T-helper 1 cell treated with Interleukin-12 subunit alpha and Interleukin-12 subunit beta and Interleukin-4 antibody, amounts not matched to agents 30 μg/mL and 1 μg/mL, for 36 hours (primary cell): ENCODE measurements around the gene CTIF.
A peak's percentile ranks its signal among the peaks of the same experiment; 100 is the strongest.

Experiments
- H3K27ac Mint-ChIP-seq: one replicate; pipeline ENCODE4 v1.8.0; 2021; ENCODE audit warnings: mild to moderate bottlenecking, mixed read lengths
- H3K27me3 Mint-ChIP-seq: one replicate; pipeline ENCODE4 v1.8.0; 2021; ENCODE audit warnings: low read depth, mixed read lengths
- H3K36me3 Mint-ChIP-seq: one replicate; pipeline ENCODE4 v1.8.0; 2021; ENCODE audit warnings: low read depth, mixed read lengths
- H3K4me1 Mint-ChIP-seq: one replicate; pipeline ENCODE4 v1.8.0; 2021; ENCODE audit warnings: low read depth, mixed read lengths
- H3K4me3 Mint-ChIP-seq: one replicate; pipeline ENCODE4 v1.8.0; 2021; ENCODE audit warnings: mild to moderate bottlenecking, moderate library complexity, mixed read lengths
- H3K9me3 Mint-ChIP-seq: one replicate; pipeline ENCODE4 v1.8.0; 2021; ENCODE audit warnings: mixed read lengths

CTIF gene

GRCh38 chr18:48781163-48781987 is 242.5 kb downstream of the CTIF start:
- Mint-ChIP-seq H3K27ac (no peak overlapping the region), H3K4me3 (no peak overlapping the region), H3K27me3 (no peaks in the 10 kb centered on the region), H3K36me3 (no peaks in the 10 kb centered on the region), H3K4me1 (peaks cover 22% of the 10 kb centered on the region), H3K9me3 (no peaks in the 10 kb centered on the region)

- Mint-ChIP-seq H3K9me3 (no peaks in the 10 kb centered on the region), H3K27me3 (no peaks in the 10 kb centered on the region), H3K4me3 (no peak overlapping the region), H3K36me3 (no peaks in the 10 kb centered on the region), H3K27ac (no peak overlapping the region), H3K4me1 (peaks cover 23% of the 10 kb centered on the region)
These were observed 243.1 kb downstream of the CTIF start for GRCh38 chr18:48781988-48782363.

DNA sequence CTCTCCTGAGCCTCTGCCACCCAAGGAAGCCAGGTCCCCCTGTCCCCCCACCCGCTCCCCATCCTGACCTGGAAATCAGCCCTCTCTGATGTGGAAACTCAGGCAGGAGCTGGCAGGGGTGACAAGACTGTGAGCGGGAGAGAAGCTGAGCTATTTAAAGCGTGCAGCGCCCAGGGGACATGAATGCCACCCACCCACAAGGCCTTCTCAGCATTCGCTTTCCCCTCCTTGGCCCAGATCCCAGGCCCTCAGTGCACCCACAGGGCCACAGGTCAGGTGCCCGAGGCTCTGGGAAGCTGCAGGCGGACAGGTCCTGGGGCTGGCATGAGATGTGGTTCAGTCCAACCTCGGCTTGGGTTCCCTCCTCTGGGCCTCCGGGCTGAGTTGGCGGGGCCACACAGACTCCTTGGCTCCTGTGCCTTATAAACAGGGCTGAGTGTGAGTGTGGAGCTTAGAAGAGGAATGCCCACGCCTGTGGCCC is 243.6 kb downstream of the CTIF start:
- no peaks in the 10 kb centered on the region for H3K9me3 Mint-ChIP-seq
- H3K36me3 Mint-ChIP-seq = no peaks in the 10 kb centered on the region
- no peak overlapping the region for H3K4me3 Mint-ChIP-seq
- H3K27me3 Mint-ChIP-seq = no peaks in the 10 kb centered on the region
- peaks cover 21% of the 10 kb centered on the region for H3K4me1 Mint-ChIP-seq
- no peak overlapping the region for H3K27ac Mint-ChIP-seq

DNA sequence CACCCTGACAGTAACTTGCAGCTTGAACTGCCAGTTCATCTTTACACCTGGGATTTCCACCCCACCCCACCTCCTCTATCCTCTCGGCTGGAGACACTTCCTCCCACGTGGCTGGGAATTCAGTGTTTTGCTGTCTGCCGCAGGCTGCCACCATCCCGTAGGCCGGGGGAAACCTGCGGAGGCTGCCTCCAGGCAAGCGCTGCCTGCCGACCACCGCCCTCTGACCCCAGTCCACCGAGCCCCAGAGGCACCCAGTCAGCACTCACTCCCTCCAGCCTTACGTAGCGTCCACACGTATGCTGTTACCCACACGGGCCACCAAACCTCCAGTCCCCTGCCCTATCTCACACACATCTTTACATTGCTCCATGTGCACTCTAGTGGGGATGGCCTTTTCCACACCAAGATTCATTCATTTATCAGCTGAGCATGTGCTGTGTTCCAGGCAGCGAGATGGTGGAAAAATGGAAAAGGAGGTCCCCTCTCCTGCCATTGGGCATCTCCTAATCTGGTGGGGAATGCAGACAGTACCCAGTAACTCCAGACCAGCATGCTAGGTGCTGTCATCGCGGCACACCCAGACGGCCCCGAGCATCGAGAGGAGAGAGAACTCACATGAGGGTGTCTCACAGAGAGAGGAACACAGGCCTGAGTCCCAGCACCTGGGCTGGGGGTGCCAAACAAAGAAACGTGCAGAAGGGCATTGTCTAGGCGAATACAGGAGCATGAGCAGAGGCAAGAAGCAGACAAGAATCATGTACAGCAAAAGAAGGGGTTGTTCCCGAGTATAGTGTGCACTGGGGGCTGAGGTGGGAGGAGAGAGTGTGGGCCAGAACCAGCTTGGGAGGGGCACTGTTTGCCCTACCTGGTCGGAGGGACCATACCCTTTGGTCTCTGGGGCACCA is 245.0 kb downstream of the CTIF start:
- peaks cover 17% of the 10 kb centered on the region for H3K4me1 Mint-ChIP-seq
- no peaks in the 10 kb centered on the region for H3K27me3 Mint-ChIP-seq
- H3K27ac Mint-ChIP-seq = no peak overlapping the region
- H3K9me3 Mint-ChIP-seq = no peaks in the 10 kb centered on the region
- no peak overlapping the region for H3K4me3 Mint-ChIP-seq
- no peaks in the 10 kb centered on the region for H3K36me3 Mint-ChIP-seq

- Mint-ChIP-seq H3K4me1 (peaks cover 17% of the 10 kb centered on the region), H3K36me3 (no peaks in the 10 kb centered on the region), H3K27me3 (no peaks in the 10 kb centered on the region), H3K9me3 (no peaks in the 10 kb centered on the region), H3K27ac (no peak overlapping the region), H3K4me3 (no peak overlapping the region)
These were observed 245.8 kb downstream of the CTIF start for GRCh38 chr18:48784656-48785055.

DNA sequence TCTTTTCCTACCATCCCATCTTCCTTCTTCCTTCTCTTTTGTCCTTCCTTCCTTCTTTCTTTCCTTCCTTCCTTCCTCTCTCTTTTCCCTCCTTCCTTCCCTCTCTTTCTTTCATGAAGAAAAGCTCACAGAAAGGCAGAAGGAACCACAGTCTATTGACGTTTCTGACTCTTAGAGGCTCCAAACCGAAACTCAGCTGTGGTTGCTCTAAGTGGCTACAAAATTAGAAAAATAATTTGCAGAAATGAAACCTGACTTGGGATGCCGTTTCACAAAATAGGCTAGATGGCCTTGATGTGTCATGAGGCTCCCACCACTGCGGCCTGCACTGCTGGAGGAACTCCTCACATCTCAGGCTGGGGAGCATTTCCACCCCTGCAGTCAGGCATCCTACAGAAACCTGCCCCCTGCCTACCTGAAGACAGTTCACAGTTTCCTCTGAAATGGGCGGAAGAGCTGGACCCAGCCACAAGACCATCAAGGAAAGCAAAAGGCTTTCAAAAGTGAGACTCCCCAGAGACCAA is 246.3 kb downstream of the CTIF start:
- H3K4me1 Mint-ChIP-seq = peaks cover 15% of the 10 kb centered on the region
- no peak overlapping the region for H3K4me3 Mint-ChIP-seq
- no peaks in the 10 kb centered on the region for H3K27me3 Mint-ChIP-seq
- H3K36me3 Mint-ChIP-seq = no peaks in the 10 kb centered on the region
- no peaks in the 10 kb centered on the region for H3K9me3 Mint-ChIP-seq
- peak overlapping the region; percentile 67 for H3K27ac Mint-ChIP-seq

GRCh38 chr18:48785736-48786454 is 247.1 kb downstream of the CTIF start:
- no peak overlapping the region for H3K27ac Mint-ChIP-seq

DNA sequence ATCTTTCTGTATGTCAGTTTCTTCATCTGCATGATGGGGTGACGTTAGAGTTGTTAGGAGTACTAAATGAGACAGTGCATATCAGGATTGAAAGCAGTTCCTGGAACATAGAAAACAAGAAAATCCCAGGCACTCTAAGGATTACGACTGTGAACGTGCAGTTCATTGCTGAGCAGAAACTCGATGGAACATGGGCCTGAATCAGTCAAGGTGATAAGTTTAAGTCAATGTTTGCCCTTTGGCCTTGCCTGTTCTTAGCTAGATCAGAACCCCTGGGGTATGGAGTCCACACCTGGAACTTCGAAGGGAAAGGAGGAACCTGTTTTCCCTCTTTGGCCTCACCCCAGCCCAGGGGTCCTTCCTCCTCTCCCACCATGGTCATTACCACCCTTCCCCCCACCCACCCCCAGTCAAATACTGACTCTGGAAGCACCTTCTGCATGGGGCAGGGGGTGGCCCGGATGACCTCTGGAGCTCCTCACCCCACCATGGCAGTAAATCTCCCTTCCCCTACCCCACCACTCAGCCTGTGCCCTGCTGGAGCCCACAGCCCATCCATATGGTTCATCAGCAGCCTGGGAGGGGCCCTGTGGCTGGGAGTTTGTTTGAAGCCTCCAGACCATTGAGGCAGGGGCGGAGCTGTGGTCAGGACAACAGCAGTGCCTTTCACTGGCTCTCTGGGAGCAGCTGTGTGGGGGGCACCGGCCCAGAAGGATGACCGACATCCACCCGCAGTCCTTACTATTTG is 247.8 kb downstream of the CTIF start:
- H3K9me3 Mint-ChIP-seq = no peaks in the 10 kb centered on the region
- H3K36me3 Mint-ChIP-seq = peaks cover under 1% of the 10 kb centered on the region
- no peaks in the 10 kb centered on the region for H3K27me3 Mint-ChIP-seq
- no peak overlapping the region for H3K27ac Mint-ChIP-seq
- H3K4me3 Mint-ChIP-seq = no peak overlapping the region
- peaks cover 21% of the 10 kb centered on the region for H3K4me1 Mint-ChIP-seq

More at GRCh38 chr18:48785736-48786454, 247.1 kb downstream of the CTIF start:
- H3K27me3 Mint-ChIP-seq = no peaks in the 10 kb centered on the region
- H3K9me3 Mint-ChIP-seq = no peaks in the 10 kb centered on the region
- H3K36me3 Mint-ChIP-seq = no peaks in the 10 kb centered on the region
- peaks cover 16% of the 10 kb centered on the region for H3K4me1 Mint-ChIP-seq
- no peak overlapping the region for H3K4me3 Mint-ChIP-seq

- no peak overlapping the region for H3K4me3 Mint-ChIP-seq
- H3K36me3 Mint-ChIP-seq = peaks cover 3% of the 10 kb centered on the region
- no peaks in the 10 kb centered on the region for H3K27me3 Mint-ChIP-seq
- H3K4me1 Mint-ChIP-seq = peaks cover 23% of the 10 kb centered on the region
- H3K9me3 Mint-ChIP-seq = no peaks in the 10 kb centered on the region
- no peak overlapping the region for H3K27ac Mint-ChIP-seq
These were observed 248.6 kb downstream of the CTIF start for GRCh38 chr18:48787203-48788151.

- H3K27me3 Mint-ChIP-seq = no peaks in the 10 kb centered on the region
- H3K36me3 Mint-ChIP-seq = peaks cover 3% of the 10 kb centered on the region
- H3K9me3 Mint-ChIP-seq = no peaks in the 10 kb centered on the region
- H3K4me3 Mint-ChIP-seq = no peak overlapping the region
- no peak overlapping the region for H3K27ac Mint-ChIP-seq
- H3K4me1 Mint-ChIP-seq = peaks cover 23% of the 10 kb centered on the region
These were observed 249.5 kb downstream of the CTIF start for GRCh38 chr18:48788373-48788772.

DNA sequence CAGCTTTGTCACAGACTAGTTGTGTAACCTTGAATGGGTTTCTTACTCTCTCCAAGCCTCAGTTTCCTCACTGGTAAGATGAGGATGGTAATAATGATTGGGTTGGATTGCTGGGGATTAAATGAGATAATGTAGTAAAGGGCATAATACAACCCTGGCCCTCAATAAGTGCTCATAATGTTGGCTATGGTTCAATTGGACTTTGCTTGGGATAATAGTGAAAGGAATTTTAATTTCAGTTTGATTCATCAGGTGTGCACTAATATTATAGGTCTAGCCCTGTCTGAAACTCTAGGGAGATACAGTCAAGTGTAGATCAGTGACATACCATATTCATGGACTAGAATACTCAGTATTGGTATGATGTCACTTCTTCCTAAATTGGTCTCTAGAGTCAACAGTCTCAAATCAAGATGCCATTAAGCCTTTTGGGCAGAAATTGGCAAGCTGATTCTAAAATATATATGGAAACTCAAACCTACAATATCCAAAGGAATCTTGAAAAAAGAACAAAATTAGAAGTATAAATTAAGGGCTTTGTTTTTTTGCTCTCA is 250.5 kb downstream of the CTIF start:
- no peak overlapping the region for H3K27ac Mint-ChIP-seq
- no peak overlapping the region for H3K4me3 Mint-ChIP-seq
- no peaks in the 10 kb centered on the region for H3K9me3 Mint-ChIP-seq
- peaks cover 3% of the 10 kb centered on the region for H3K36me3 Mint-ChIP-seq
- peaks cover 18% of the 10 kb centered on the region for H3K4me1 Mint-ChIP-seq
- H3K27me3 Mint-ChIP-seq = no peaks in the 10 kb centered on the region

- Mint-ChIP-seq H3K27me3 (no peaks in the 10 kb centered on the region), H3K27ac (no peak overlapping the region), H3K36me3 (peaks cover 3% of the 10 kb centered on the region), H3K9me3 (no peaks in the 10 kb centered on the region), H3K4me3 (no peak overlapping the region), H3K4me1 (peaks cover 11% of the 10 kb centered on the region)
These were observed 251.5 kb downstream of the CTIF start for GRCh38 chr18:48790226-48790863.
